HEK293 (cell line): ENCODE measurements around the gene MBOAT2.

Experiments used
- MYNN ChIP-seq: fragments of 450-650 bp; formaldehyde crosslinking; IDR thresholded peaks from 2 replicates; pipeline ENCODE4 v1.5.1; 2016; ENCODE audit warnings: missing biosample characterization, missing genetic modification characterization, borderline replicate concordance
- PRDM1 ChIP-seq: fragments of 450-650 bp; formaldehyde crosslinking; IDR thresholded peaks from 2 replicates; pipeline ENCODE4; 2016; ENCODE audit warnings: missing biosample characterization, missing genetic modification characterization
- ZBTB21 ChIP-seq: fragments of 450-650 bp; formaldehyde crosslinking; IDR thresholded peaks from 2 replicates; pipeline ENCODE4 v1.5.1; 2017; ENCODE audit warnings: missing biosample characterization, missing genetic modification characterization
- ZNF341 ChIP-seq: fragments of 450-650 bp; formaldehyde crosslinking; IDR thresholded peaks from 2 replicates; pipeline ENCODE4; 2016; ENCODE audit warnings: low read depth, missing biosample characterization, missing genetic modification characterization
- ZNF394 ChIP-seq: fragments of 450-650 bp; formaldehyde crosslinking; IDR thresholded peaks from 2 replicates; pipeline ENCODE4 v1.5.1; 2016; ENCODE audit warnings: missing biosample characterization, missing genetic modification characterization, mild to moderate bottlenecking, moderate library complexity, borderline replicate concordance
- ZNF585B ChIP-seq: fragments of 450-650 bp; formaldehyde crosslinking; IDR thresholded peaks from 2 replicates; pipeline ENCODE4 v1.5.1; 2016; ENCODE audit warnings: missing biosample characterization, missing genetic modification characterization
- ZNF621 ChIP-seq: fragments of 450-650 bp; formaldehyde crosslinking; IDR thresholded peaks from 2 replicates; pipeline ENCODE4 v1.5.1; 2017; ENCODE audit warnings: missing biosample characterization, missing genetic modification characterization
- TF ChIP-seq, protein P1 (sequence below): fragments of 450-650 bp; formaldehyde crosslinking; IDR thresholded peaks from 2 replicates; pipeline ENCODE4 v1.5.1; 2016; ENCODE audit warnings: missing biosample characterization, missing genetic modification characterization
- TF ChIP-seq, protein P2 (sequence below): fragments of 450-650 bp; formaldehyde crosslinking; IDR thresholded peaks from 2 replicates; pipeline ENCODE4 v1.5.1; 2016; ENCODE audit warnings: missing biosample characterization, missing genetic modification characterization

DNA sequence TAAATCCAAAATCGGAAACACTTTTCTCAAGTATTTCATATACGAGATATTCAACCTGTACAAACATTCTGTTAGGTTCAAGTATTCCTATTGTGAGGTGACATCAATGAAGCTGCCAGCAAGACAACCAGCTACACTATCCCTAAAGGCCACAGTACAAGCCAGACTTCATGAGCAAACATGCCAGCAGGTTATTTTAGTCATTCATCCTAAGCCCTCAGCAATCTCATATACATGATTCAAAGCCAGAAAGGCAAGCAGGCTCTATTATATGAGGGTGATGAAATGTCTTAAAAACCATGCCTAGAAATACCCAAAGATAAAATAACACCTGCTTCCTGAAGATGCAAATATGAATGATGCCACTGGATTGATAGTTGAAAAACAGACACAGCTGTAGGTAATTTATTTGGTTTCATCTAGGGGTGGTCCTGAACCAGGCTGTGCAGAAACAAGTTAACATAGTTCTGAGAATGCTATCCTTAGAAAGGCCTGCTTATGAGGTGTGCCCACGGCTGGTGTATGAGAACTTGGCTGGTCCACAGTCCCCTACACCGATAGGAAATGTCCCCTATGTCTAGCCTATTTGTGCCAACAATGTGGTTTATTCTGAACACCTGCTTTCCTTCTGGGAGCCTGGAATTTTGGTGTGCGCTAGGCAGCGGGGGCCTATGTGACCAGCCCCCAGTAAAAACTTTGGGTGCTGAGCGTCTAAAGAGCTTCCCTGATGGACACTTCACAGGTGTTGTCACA is 117.9 kb downstream of the MBOAT2 start:
- TF ChIP-seq PRDM1 (tag by site-specific recombination) (no peak), ZBTB21 (tag by site-specific recombination) (no peak), ZNF341 (tag by site-specific recombination) (no peak), ZNF394 (tag by site-specific recombination) (no peak), ZNF621 (no peak), ZNF585B (tag by site-specific recombination) (no peak), MYNN (no peak)
- TF ChIP-seq, protein P1, sequence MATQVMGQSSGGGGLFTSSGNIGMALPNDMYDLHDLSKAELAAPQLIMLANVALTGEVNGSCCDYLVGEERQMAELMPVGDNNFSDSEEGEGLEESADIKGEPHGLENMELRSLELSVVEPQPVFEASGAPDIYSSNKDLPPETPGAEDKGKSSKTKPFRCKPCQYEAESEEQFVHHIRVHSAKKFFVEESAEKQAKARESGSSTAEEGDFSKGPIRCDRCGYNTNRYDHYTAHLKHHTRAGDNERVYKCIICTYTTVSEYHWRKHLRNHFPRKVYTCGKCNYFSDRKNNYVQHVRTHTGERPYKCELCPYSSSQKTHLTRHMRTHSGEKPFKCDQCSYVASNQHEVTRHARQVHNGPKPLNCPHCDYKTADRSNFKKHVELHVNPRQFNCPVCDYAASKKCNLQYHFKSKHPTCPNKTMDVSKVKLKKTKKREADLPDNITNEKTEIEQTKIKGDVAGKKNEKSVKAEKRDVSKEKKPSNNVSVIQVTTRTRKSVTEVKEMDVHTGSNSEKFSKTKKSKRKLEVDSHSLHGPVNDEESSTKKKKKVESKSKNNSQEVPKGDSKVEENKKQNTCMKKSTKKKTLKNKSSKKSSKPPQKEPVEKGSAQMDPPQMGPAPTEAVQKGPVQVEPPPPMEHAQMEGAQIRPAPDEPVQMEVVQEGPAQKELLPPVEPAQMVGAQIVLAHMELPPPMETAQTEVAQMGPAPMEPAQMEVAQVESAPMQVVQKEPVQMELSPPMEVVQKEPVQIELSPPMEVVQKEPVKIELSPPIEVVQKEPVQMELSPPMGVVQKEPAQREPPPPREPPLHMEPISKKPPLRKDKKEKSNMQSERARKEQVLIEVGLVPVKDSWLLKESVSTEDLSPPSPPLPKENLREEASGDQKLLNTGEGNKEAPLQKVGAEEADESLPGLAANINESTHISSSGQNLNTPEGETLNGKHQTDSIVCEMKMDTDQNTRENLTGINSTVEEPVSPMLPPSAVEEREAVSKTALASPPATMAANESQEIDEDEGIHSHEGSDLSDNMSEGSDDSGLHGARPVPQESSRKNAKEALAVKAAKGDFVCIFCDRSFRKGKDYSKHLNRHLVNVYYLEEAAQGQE (tag by site-specific recombination): no peak
- TF ChIP-seq, protein P2, sequence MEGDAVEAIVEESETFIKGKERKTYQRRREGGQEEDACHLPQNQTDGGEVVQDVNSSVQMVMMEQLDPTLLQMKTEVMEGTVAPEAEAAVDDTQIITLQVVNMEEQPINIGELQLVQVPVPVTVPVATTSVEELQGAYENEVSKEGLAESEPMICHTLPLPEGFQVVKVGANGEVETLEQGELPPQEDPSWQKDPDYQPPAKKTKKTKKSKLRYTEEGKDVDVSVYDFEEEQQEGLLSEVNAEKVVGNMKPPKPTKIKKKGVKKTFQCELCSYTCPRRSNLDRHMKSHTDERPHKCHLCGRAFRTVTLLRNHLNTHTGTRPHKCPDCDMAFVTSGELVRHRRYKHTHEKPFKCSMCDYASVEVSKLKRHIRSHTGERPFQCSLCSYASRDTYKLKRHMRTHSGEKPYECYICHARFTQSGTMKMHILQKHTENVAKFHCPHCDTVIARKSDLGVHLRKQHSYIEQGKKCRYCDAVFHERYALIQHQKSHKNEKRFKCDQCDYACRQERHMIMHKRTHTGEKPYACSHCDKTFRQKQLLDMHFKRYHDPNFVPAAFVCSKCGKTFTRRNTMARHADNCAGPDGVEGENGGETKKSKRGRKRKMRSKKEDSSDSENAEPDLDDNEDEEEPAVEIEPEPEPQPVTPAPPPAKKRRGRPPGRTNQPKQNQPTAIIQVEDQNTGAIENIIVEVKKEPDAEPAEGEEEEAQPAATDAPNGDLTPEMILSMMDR (tag by site-specific recombination): no peak
